Muscle layer of duodenum (tissue), 2 donors: ENCODE results near the gene TSPEAR.

ENCODE experiments used
- H3K27ac ChIP-seq: one replicate; pipeline ENCODE4 v1.7.0; 2013; ENCODE audit warnings: mild to moderate bottlenecking, low read length
- H3K27me3 ChIP-seq: one replicate; pipeline ENCODE4 v1.7.0; 2013; ENCODE audit warnings: low read depth, mild to moderate bottlenecking, control low read depth, low read length
- H3K36me3 ChIP-seq, 2 donors: one replicate each; pipeline ENCODE4 v1.7.0; 2013; ENCODE audit warnings: low read length in 2 of 2, control low read depth in 1 of 2, mild to moderate bottlenecking in 1 of 2; ENCODE audit not compliant: insufficient read depth in 2 of 2, control insufficient read depth in 1 of 2
- H3K4me1 ChIP-seq, 2 donors: one replicate each; pipeline ENCODE4 v1.7.0; 2013; ENCODE audit warnings: low read length in 2 of 2, mild to moderate bottlenecking in 2 of 2, control low read depth in 1 of 2, moderate library complexity in 1 of 2; ENCODE audit not compliant: insufficient read depth in 2 of 2, control insufficient read depth in 1 of 2
- H3K4me3 ChIP-seq, 2 donors: one replicate each; pipeline ENCODE4 v1.7.0; 2013; ENCODE audit warnings: low read length in 2 of 2, low read depth in 1 of 2, mild to moderate bottlenecking in 1 of 2
- H3K9me3 ChIP-seq, 2 donors: one replicate each; pipeline ENCODE4 v1.7.0; 2013; ENCODE audit warnings: low read length in 2 of 2, control low read depth in 1 of 2, mild to moderate bottlenecking in 1 of 2; ENCODE audit not compliant: control insufficient read depth in 1 of 2
- donor health status: healthy.

The TSPEAR gene

GRCh38 chr21:44529503-44530125 is 181.8 kb downstream of the TSPEAR start:
- H3K27me3 ChIP-seq: no peaks in the 10 kb centered on the region
- H3K27ac ChIP-seq: no peak overlapping the region
- no peaks in the 10 kb centered on the region for H3K36me3 ChIP-seq
- H3K4me1 ChIP-seq: no peaks in the 10 kb centered on the region
- no peak overlapping the region for H3K4me3 ChIP-seq
- no peaks in the 10 kb centered on the region for H3K9me3 ChIP-seq

- Histone ChIP-seq H3K36me3 (no peaks in the 10 kb centered on the region), H3K4me3 (no peak overlapping the region), H3K9me3 (no peaks in the 10 kb centered on the region), H3K27ac (no peak overlapping the region), H3K4me1 (no peaks in the 10 kb centered on the region), H3K27me3 (no peaks in the 10 kb centered on the region)
Measured at GRCh38 chr21:44529011-44529421, 182.4 kb downstream of the TSPEAR start.

DNA sequence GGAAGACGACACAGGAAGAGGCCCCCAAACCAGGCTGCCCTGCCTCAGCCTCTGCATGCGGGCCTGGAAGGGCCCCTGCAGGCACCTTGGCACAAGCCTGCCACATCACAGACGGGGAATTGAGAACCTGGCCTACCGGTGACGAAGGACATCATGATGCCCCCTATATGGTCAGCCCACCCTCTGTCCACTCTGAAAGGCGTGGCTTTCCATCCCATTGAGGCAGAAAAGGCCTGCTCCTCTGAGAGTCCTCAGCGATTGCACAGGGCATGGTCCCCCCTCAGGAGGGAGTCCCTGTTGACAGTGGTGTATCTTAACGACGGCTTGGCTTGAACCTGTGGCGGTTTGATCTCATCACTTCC is 182.8 kb downstream of the TSPEAR start:
- no peaks in the 10 kb centered on the region for H3K4me1 ChIP-seq
- no peak overlapping the region for H3K4me3 ChIP-seq
- no peak overlapping the region for H3K27ac ChIP-seq
- H3K9me3 ChIP-seq: no peaks in the 10 kb centered on the region
- no peaks in the 10 kb centered on the region for H3K36me3 ChIP-seq
- no peaks in the 10 kb centered on the region for H3K27me3 ChIP-seq

DNA sequence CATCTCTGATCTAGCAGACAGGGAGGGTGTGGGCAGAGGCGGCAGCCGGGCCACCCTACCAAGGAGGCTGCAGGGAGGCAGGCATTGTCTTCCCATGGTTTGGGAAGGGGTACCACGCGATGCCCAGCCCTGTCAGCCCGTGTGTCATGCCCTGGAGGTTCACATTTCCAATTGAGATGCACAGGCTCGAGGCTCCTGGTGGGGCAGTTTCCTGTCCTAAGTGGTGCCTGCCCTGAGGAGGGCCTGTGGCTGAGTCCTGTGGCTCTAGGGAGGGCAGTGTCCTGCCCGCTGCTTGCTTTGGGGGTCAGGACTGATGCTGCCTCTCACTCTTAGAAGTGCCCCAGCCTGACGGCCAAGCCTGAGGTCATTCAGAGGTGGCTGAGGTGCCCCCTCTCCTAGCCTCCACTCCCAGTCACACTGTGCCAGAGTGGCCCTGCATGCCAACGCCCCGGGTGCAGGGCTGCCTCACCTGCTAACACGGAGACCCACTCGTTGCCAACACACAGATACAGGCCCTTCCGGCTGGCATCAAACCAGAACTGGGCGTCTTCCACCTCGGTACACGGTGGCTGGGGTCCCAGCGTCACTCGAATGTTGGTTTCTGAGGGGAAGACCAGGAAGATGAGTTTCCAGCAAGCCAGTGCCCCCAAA is 183.3 kb downstream of the TSPEAR start:
- Histone ChIP-seq H3K27ac (no peak overlapping the region), H3K27me3 (no peaks in the 10 kb centered on the region)

DNA sequence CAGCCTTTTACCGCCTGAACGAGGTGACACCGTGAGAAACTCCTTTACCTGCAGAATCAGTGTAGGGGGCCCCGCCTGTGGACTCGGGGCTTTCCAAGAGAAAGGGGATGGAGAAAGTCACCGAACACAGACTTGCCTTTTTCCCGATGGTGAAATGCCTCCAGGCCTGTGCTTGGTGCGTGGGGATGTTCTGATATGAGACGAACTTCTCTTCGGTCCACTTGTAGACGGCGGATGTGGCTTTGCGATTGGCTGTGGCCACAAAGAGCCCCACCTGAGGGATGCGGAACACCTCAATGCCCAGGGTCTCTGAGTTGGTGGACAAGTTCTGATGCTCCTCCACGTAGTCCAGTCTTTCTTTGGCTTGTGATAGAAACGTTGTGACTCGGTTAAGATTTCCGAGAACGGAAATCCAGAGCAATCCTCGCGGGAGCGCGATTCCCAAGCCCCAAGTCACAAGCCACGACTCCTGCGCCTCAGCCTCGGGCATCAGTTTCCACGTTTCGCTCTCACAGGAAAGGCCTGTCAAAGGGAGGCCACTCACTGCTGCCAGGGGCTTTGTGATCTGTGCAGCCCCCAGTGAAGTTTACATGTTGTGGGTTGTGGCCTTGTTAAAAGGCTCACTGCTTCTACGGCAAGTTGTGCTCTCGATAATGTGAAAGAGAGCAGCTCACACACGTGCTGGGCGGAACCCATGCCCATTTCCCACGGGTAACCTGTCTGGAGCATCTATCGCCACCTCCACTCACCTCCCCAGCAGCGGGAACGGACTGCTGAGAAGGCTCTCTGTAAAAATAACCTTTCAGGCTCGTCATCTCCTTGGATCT is 184.0 kb downstream of the TSPEAR start:
- H3K36me3 ChIP-seq: no peaks in the 10 kb centered on the region
- H3K4me3 ChIP-seq: no peak overlapping the region
- H3K27me3 ChIP-seq: no peaks in the 10 kb centered on the region
- no peaks in the 10 kb centered on the region for H3K4me1 ChIP-seq
- H3K27ac ChIP-seq: no peak overlapping the region
- H3K9me3 ChIP-seq: no peaks in the 10 kb centered on the region

More for the DNA sequence above, 183.3 kb downstream of the TSPEAR start:
- no peaks in the 10 kb centered on the region for H3K36me3 ChIP-seq
- no peaks in the 10 kb centered on the region for H3K4me1 ChIP-seq
- no peak overlapping the region for H3K4me3 ChIP-seq
- no peaks in the 10 kb centered on the region for H3K9me3 ChIP-seq

GRCh38 chr21:44526096-44526997 is 185.0 kb downstream of the TSPEAR start:
- Histone ChIP-seq H3K4me3 (no peak overlapping the region), H3K4me1 (no peaks in the 10 kb centered on the region), H3K27me3 (no peaks in the 10 kb centered on the region), H3K27ac (no peak overlapping the region), H3K9me3 (no peaks in the 10 kb centered on the region), H3K36me3 (no peaks in the 10 kb centered on the region)

DNA sequence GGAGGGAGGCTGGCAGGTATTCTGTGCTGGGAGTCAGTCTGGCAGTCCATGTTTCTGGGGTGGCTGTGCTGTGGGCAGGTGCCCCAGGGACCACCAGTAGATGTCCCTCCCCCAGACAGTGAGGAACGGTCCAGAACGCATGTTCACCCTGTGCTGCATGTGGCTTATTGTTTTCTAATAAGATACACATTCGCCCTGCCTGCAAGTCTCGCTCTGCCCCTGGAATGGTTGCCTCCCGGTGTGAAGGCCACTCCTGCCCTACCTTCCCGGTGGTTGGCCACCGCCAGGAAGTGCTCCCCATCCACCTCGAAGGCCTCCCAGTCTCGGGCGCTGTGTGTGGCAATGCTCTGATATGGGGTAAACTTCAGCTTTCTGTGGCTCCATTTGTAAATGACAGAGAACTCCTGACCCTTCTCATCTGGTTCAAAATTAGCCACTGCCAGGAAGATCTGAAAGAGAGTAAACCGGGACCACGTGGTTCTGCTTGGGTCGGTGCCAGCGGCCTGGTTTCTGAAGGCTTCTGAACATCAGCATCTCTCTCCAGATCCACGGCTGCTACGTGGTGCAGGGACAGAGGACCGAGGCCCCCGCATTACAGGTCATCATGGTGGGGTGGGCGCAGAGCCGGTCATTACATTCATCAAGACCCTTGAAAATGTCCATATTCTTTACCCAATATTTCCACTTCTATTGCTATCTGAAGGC is 185.8 kb downstream of the TSPEAR start:
- H3K27ac ChIP-seq: no peak overlapping the region
- no peaks in the 10 kb centered on the region for H3K36me3 ChIP-seq
- no peaks in the 10 kb centered on the region for H3K27me3 ChIP-seq
- no peaks in the 10 kb centered on the region for H3K4me1 ChIP-seq
- no peaks in the 10 kb centered on the region for H3K9me3 ChIP-seq
- H3K4me3 ChIP-seq: no peak overlapping the region

GRCh38 chr21:44524414-44525371 is 186.7 kb downstream of the TSPEAR start:
- Histone ChIP-seq H3K27me3 (no peaks in the 10 kb centered on the region), H3K27ac (no peak overlapping the region), H3K4me3 (no peak overlapping the region), H3K36me3 (no peaks in the 10 kb centered on the region), H3K9me3 (no peaks in the 10 kb centered on the region), H3K4me1 (no peaks in the 10 kb centered on the region)

DNA sequence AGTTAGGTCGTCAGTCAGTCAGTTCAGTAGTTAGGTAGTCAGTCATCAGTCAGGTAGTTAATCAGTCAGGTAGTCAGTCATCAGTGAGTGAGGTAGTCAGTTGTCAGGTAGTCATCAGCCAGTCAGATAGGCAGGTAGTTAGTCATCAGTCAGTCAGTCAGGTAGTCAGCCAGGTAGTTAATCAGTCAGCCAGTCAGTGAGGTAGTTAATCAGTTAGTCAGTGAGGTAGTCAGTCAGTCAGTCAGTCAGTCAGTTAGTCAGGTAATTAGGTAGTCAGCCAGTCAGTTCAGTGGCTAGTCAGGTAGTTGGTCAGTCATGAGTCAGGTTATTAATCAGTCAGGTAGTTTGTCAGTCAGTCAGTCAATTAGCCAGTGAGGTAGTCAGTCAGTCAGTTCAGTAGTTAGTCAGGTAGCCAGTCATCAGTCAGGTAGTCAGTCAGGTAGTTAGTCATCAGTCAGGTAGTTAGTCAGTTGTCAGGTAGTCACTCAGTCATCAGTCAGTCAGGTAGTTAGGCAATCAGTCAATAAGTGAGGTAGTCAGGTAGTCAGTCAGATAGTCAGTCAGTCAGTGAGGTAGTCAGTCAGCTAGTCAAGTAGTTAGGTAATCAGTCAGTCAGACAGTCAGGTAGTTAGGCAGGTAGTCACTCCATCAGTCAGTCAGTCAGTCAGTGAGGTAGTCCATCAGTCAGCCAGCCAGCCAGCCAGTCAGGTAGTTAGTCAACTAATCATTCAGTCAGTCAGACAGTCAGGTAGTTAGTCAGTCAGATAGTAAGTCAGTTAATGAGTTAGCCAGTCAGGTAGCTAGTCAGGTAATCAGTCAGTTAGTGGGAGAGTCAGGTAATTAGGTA is 187.6 kb downstream of the TSPEAR start:
- Histone ChIP-seq H3K36me3 (no peaks in the 10 kb centered on the region), H3K27ac (no peak overlapping the region), H3K4me3 (no peak overlapping the region), H3K9me3 (no peaks in the 10 kb centered on the region), H3K4me1 (no peaks in the 10 kb centered on the region), H3K27me3 (no peaks in the 10 kb centered on the region)
